ENCODE measurements around the gene BHMT.
A peak's percentile ranks its signal among the peaks of the same experiment; 100 is the strongest.

The BHMT gene

DNA sequence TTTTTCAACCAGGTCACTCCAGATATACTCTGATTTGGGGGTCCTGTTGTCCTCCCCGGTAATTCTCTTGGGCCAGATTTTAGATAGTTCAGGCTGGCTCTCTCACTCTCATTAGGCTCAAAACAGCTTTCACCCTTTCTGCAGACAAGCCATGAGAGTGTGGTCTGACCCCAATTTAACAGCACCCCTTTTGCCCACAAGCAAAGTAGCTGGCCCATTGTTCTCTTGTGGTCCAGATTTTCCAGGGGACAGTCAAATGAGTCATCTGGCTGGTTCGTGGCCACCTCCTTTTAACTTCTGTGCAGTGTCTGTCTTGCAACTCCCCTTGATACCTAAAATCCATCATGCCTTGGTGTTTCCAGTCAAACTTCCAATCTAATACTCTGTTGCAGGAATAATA is 25.5 kb upstream of the BHMT start:
- H3K27me3 ChIP-seq (ENCODE audit: low read depth, low read length): no peaks in the 10 kb centered on the region
- no peak overlapping the region for H3K27ac ChIP-seq (ENCODE audit: low read length)
- no peak overlapping the region for H3K4me3 ChIP-seq (ENCODE audit: low read depth in 1 of 2, low read length in 2 of 2)

DNA sequence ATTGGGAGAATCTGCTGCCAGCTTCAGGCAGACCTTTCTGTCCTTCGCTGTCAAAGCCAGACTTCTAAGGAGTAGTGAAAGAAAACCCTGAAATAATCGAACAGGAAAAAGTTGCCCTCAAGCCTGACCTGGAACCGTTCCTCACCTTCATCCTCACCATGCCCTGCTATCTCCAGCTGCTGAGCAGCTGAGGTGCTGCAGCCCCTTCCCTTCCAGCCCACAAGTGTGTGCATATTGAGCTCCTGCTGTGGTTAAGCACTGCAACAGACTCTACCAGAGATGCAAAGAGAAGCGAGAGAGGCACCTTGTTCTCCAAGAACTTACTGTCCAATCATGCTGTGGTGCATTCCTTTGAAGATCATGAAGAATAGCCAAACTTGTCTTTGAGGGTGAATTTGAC is 23.1 kb upstream of the BHMT start:
- Histone ChIP-seq H3K36me3 (ENCODE audit: control insufficient read depth in 1 of 2, insufficient read depth in 2 of 2, low read length in 2 of 2) (no peaks in the 10 kb centered on the region), H3K9me3 (ENCODE audit: control insufficient read depth in 1 of 2, low read length in 2 of 2) (no peaks in the 10 kb centered on the region), H3K27ac (ENCODE audit: low read length) (no peak overlapping the region), H3K4me3 (ENCODE audit: low read depth in 1 of 2, low read length in 2 of 2) (no peak overlapping the region), H3K4me1 (ENCODE audit: control insufficient read depth in 1 of 2, insufficient read depth in 2 of 2, low read length in 2 of 2) (no peaks in the 10 kb centered on the region), H3K27me3 (ENCODE audit: low read depth, low read length) (no peaks in the 10 kb centered on the region)

More for the DNA sequence above, 25.5 kb upstream of the BHMT start:
- no peaks in the 10 kb centered on the region for H3K4me1 ChIP-seq (ENCODE audit: control insufficient read depth in 1 of 2, insufficient read depth in 2 of 2, low read length in 2 of 2)
- no peaks in the 10 kb centered on the region for H3K9me3 ChIP-seq (ENCODE audit: control insufficient read depth in 1 of 2, low read length in 2 of 2)
- no peaks in the 10 kb centered on the region for H3K36me3 ChIP-seq (ENCODE audit: control insufficient read depth in 1 of 2, insufficient read depth in 2 of 2, low read length in 2 of 2)

DNA sequence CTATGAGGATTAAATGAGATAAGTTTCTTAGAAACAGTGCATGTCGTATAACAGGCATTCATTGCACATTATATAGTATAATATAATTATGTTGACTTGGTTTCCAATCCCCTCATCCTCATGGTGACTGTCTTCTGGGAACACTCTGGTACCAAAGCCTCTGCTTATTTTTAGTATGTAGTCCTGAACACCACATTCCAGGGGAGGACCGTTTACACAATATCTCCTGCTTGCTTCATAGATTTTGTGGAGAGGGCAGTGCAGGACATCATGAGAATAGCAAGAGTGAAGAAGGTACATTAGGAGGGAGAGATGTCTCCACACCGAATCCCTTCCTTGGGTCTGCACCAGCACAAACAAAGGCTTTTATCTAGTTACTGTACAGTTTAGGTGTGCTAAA is 20.5 kb upstream of the BHMT start:
- no peaks in the 10 kb centered on the region for H3K4me1 ChIP-seq (ENCODE audit: control insufficient read depth in 1 of 2, insufficient read depth in 2 of 2, low read length in 2 of 2)
- H3K36me3 ChIP-seq (ENCODE audit: control insufficient read depth in 1 of 2, insufficient read depth in 2 of 2, low read length in 2 of 2): no peaks in the 10 kb centered on the region
- no peaks in the 10 kb centered on the region for H3K9me3 ChIP-seq (ENCODE audit: control insufficient read depth in 1 of 2, low read length in 2 of 2)
- H3K27me3 ChIP-seq (ENCODE audit: low read depth, low read length): no peaks in the 10 kb centered on the region
- no peak overlapping the region for H3K4me3 ChIP-seq (ENCODE audit: low read depth in 1 of 2, low read length in 2 of 2)
- H3K27ac ChIP-seq (ENCODE audit: low read length): no peak overlapping the region

DNA sequence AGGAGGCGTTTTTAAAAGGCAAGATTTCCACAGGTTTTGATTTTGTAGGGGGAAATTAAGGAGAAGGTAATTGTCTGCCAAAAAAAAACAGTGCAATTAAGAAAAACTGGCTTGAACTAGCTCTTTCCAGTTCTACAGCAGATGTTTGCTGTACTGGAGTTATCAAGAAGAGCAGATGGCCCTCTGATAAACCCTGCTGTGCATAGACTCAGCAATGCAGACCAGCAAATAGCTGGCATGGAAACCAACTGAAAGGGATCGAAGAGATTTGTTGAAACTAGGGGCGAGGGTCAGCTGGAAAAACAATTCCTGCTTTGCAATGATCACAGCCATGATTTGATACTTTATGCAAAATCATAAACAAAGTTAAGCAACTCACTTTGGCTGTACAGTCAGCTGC is 17.8 kb upstream of the BHMT start:
- Histone ChIP-seq H3K27me3 (ENCODE audit: low read depth, low read length) (no peaks in the 10 kb centered on the region), H3K4me3 (ENCODE audit: low read depth in 1 of 2, low read length in 2 of 2) (no peak overlapping the region), H3K36me3 (ENCODE audit: control insufficient read depth in 1 of 2, insufficient read depth in 2 of 2, low read length in 2 of 2) (no peaks in the 10 kb centered on the region), H3K27ac (ENCODE audit: low read length) (no peak overlapping the region), H3K4me1 (ENCODE audit: control insufficient read depth in 1 of 2, insufficient read depth in 2 of 2, low read length in 2 of 2) (no peaks in the 10 kb centered on the region), H3K9me3 (ENCODE audit: control insufficient read depth in 1 of 2, low read length in 2 of 2) (no peaks in the 10 kb centered on the region)

DNA sequence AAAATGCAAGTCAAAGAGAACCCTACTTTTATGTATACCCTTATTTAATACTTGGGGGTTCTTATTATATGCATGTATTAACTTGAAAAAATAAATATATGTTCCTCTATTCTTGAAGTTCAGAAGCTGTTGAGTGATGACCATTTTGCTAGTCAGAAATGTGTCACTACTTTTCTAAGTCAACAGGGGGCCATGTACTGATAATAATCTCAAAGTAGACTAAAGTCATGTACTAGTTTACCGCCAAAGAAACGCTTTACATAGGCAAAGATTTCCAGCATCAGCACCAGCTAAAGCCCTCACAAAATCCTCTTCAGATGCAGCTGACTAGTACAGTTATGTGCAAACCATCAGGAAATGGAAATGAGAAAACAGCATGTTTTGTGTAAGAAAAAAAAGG is 5.7 kb upstream of the BHMT start:
- H3K4me1 ChIP-seq (ENCODE audit: control insufficient read depth in 1 of 2, insufficient read depth in 2 of 2, low read length in 2 of 2): no peaks in the 10 kb centered on the region
- H3K27ac ChIP-seq (ENCODE audit: low read length): no peak overlapping the region
- H3K9me3 ChIP-seq (ENCODE audit: control insufficient read depth in 1 of 2, low read length in 2 of 2): no peaks in the 10 kb centered on the region
- no peaks in the 10 kb centered on the region for H3K36me3 ChIP-seq (ENCODE audit: control insufficient read depth in 1 of 2, insufficient read depth in 2 of 2, low read length in 2 of 2)
- no peak overlapping the region for H3K4me3 ChIP-seq (ENCODE audit: low read depth in 1 of 2, low read length in 2 of 2)
- H3K27me3 ChIP-seq (ENCODE audit: low read depth, low read length): no peaks in the 10 kb centered on the region

DNA sequence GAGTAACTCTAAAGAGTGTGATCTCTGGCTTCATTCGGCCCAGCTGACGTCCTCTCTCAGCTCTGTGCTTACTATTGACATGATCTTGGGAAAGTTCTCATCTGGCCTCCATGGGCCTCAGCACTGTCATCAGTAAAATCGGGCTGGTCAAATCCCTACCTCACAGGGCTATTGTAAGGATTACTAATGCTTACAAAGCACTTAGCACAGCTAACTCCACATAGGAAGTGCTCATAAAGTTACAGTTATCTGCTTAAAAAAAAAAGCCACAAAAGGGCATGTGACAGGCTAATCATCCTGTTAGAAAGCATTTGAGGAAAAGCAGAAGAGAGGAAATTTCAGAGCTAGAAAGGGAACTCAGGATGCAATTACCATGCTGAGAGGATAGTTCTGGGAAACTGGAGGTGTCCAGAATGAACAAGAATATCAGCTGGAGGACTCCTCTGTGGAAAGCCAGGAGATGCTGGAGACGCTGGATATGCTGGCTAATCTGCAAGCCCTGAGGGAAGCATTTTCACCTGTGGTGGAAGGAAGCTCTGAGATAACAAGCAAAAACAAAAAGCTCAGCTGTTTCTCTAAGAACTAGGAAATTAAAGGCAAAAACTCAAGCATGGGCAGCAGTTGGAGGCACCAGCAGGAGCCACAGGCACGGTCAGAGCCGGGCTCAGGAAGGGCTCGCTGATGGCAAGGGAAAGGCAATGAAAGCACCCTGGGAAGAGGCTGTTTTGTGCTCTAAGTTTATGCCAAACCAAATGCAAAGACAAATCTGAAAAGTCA is 4.4 kb upstream of the BHMT start:
- Histone ChIP-seq H3K27me3 (ENCODE audit: low read depth, low read length) (peaks cover 4% of the 10 kb centered on the region), H3K4me1 (ENCODE audit: control insufficient read depth in 1 of 2, insufficient read depth in 2 of 2, low read length in 2 of 2) (no peaks in the 10 kb centered on the region), H3K27ac (ENCODE audit: low read length) (no peak overlapping the region), H3K36me3 (ENCODE audit: control insufficient read depth in 1 of 2, insufficient read depth in 2 of 2, low read length in 2 of 2) (no peaks in the 10 kb centered on the region), H3K4me3 (ENCODE audit: low read depth in 1 of 2, low read length in 2 of 2) (no peak overlapping the region), H3K9me3 (ENCODE audit: control insufficient read depth in 1 of 2, low read length in 2 of 2) (no peaks in the 10 kb centered on the region)

DNA sequence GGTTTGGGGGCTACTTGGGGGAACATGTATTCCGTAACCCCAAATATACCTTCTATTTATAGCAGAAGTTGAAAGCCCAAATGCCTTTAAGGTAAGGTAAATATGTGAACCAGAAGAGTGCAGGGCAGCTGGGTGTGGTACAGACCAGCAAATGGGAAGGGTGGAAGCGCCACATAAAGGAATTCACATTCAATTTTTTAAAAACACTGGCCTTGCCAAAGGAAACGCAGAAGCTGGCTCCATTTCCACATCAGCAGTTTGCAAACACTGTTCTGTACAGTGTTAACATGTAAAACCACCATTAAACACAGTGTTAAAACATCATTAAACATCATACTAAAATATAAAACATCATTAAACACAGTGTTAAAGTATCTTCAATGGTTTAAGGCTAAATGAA is 3.5 kb upstream of the BHMT start:
- no peaks in the 10 kb centered on the region for H3K4me1 ChIP-seq (ENCODE audit: control insufficient read depth in 1 of 2, insufficient read depth in 2 of 2, low read length in 2 of 2)
- peaks cover 12% of the 10 kb centered on the region for H3K27me3 ChIP-seq (ENCODE audit: low read depth, low read length)
- H3K9me3 ChIP-seq (ENCODE audit: control insufficient read depth in 1 of 2, low read length in 2 of 2): no peaks in the 10 kb centered on the region
- H3K36me3 ChIP-seq (ENCODE audit: control insufficient read depth in 1 of 2, insufficient read depth in 2 of 2, low read length in 2 of 2): no peaks in the 10 kb centered on the region
- no peak overlapping the region for H3K4me3 ChIP-seq (ENCODE audit: low read depth in 1 of 2, low read length in 2 of 2)
- H3K27ac ChIP-seq (ENCODE audit: low read length): peak overlapping the region; percentile 16

DNA sequence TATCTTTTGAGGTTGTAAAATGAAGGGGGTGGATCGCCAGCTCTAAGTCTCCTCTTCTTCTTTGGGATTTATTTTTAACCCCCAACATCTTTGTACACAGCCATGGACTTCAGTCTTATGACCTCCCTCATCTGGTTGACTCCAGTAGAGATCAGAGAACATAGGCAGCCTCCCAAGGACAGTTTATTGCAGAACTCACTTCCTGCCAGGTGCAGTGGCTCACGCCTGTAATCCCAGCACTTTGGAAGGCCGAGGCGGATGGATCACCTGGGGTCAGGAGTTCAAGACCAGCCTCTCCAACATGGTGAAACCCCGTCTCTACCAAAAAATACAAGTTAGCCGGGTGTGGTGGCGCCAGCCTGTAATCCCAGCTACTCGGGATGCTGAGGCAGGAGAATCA is 2.8 kb upstream of the BHMT start:
- Histone ChIP-seq H3K4me3 (ENCODE audit: low read depth in 1 of 2, low read length in 2 of 2) (no peak overlapping the region), H3K4me1 (ENCODE audit: control insufficient read depth in 1 of 2, insufficient read depth in 2 of 2, low read length in 2 of 2) (no peaks in the 10 kb centered on the region), H3K27me3 (ENCODE audit: low read depth, low read length) (peaks cover 12% of the 10 kb centered on the region), H3K9me3 (ENCODE audit: control insufficient read depth in 1 of 2, low read length in 2 of 2) (no peaks in the 10 kb centered on the region), H3K36me3 (ENCODE audit: control insufficient read depth in 1 of 2, insufficient read depth in 2 of 2, low read length in 2 of 2) (no peaks in the 10 kb centered on the region), H3K27ac (ENCODE audit: low read length) (no peak overlapping the region)

DNA sequence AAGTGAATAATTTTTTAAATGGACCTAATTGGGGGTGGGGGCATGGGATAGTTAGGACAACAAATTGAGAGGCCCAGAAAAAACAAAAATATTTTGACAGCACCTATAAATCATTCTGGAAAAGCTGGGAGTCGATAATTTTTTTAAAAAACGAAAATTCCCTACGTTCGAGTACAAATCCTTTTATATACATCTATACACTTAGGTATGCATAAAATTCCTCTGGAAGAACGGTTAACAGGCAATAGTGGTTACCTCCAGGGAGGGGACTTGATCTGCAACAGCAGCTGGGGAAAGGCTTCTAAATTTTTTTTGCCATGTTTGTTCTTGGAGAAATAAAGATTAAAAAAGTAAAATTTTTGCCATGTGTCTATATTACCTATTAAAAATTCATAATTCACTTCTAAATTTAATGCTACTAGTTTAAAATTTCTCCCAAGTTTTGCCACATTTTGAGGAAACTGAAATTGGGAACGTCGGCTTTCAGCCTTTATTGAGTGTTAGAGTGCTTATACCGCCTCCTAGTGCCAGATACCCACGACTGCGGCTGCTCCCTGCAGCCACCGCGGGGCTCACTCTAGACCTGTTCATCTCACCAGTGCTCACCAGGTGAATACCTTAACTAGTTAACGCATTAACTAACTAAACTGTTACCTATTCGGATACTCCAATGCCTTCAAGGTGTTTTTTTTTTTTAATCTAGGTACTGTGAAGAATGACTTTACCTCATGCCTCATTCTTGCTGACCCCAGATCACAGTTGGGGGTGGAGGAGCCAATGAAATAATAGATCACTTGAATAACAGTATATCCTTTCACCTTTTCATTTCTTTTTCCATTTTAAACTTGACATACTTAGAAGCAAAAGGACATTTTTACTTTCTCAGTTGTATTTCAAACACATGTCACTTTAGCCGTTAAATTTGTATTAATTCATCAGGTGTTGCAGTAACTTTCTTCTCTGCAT is 1.8 kb upstream of the BHMT start:
- no peak overlapping the region for H3K27ac ChIP-seq (ENCODE audit: low read length)
- peaks cover 12% of the 10 kb centered on the region for H3K27me3 ChIP-seq (ENCODE audit: low read depth, low read length)
- no peaks in the 10 kb centered on the region for H3K4me1 ChIP-seq (ENCODE audit: control insufficient read depth in 1 of 2, insufficient read depth in 2 of 2, low read length in 2 of 2)
- H3K9me3 ChIP-seq (ENCODE audit: control insufficient read depth in 1 of 2, low read length in 2 of 2): no peaks in the 10 kb centered on the region
- no peaks in the 10 kb centered on the region for H3K36me3 ChIP-seq (ENCODE audit: control insufficient read depth in 1 of 2, insufficient read depth in 2 of 2, low read length in 2 of 2)
- H3K4me3 ChIP-seq (ENCODE audit: low read depth in 1 of 2, low read length in 2 of 2): no peak overlapping the region

DNA sequence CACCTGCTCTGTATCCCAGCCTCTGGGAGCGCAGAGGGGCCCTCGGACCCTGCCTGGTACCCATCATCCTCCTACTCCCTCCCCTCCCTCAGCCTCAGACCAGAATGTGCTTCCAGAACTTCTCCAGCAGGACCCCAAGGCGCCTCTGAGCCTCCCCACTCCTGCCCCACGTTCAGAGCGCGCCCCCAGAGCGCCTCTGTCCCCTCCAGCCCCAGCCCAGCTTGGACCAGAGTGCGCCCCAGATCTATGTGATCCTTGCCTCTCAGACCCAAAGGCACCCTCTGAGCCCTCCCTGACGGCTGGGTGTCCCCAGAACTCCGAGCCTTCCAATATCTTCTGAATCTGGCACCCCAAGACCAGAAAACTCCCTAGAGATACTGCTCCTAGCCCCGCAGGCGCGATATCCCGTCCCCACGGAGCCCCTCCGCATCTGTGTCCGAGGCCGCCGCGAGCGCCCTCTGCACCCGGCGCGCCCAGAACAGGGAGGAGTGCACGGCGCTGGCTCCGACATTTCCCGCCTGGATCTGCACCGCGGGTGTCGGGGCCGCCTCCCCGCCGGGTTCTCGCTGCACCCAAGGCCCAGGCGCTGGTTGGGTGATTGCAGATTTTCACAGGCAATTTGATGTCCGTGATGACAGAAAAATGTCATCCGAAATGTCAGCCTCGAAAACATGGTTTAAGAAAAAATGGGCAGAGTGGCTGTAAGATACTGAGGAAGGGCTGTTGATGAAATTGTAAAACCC is 522 bp downstream of the BHMT start:
- peaks cover 12% of the 10 kb centered on the region for H3K27me3 ChIP-seq (ENCODE audit: low read depth, low read length)
- peak overlapping the region in 1 of 2 donors; percentile 16 for H3K4me3 ChIP-seq (ENCODE audit: low read depth in 1 of 2, low read length in 2 of 2)
- H3K27ac ChIP-seq (ENCODE audit: low read length): no peak overlapping the region

DNA sequence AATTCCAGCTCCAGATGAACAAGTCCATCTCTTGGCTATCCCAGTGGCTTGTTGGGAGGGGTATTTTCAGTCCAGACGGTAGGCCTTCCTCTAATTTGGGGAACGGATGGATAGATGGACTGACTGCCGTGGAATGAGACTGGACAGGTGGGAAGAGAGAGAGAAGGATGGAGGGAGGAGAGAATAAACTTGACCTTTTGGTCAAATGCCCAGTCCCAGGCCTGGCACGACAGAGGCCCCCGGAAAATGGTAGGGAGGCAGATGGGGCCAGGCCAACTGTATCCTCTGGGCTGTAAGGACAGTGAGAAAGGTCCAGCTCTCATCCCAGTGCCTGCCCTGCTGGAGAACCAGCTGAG is 1.1 kb downstream of the BHMT start:
- Histone ChIP-seq H3K27ac (ENCODE audit: low read length) (no peak overlapping the region), H3K27me3 (ENCODE audit: low read depth, low read length) (peaks cover 12% of the 10 kb centered on the region), H3K4me1 (ENCODE audit: control insufficient read depth in 1 of 2, insufficient read depth in 2 of 2, low read length in 2 of 2) (no peaks in the 10 kb centered on the region), H3K9me3 (ENCODE audit: control insufficient read depth in 1 of 2, low read length in 2 of 2) (no peaks in the 10 kb centered on the region), H3K4me3 (ENCODE audit: low read depth in 1 of 2, low read length in 2 of 2) (no peak overlapping the region), H3K36me3 (ENCODE audit: control insufficient read depth in 1 of 2, insufficient read depth in 2 of 2, low read length in 2 of 2) (no peaks in the 10 kb centered on the region)

More for the DNA sequence above, 522 bp downstream of the BHMT start:
- Histone ChIP-seq H3K36me3 (ENCODE audit: control insufficient read depth in 1 of 2, insufficient read depth in 2 of 2, low read length in 2 of 2) (no peaks in the 10 kb centered on the region), H3K9me3 (ENCODE audit: control insufficient read depth in 1 of 2, low read length in 2 of 2) (no peaks in the 10 kb centered on the region), H3K4me1 (ENCODE audit: control insufficient read depth in 1 of 2, insufficient read depth in 2 of 2, low read length in 2 of 2) (no peaks in the 10 kb centered on the region)
